Cardiac septum (tissue), 1 donor: Measurements from ENCODE around the gene CD79A. TPM values are rescaled to one million over a fixed set of nuclear protein-coding genes. Genes with fewer than 3 reads are reported as not detected.
"Not testable (repeated sequence)": the region's sequence is repeated elsewhere in the genome, so short reads cannot be mapped to it uniquely, and the experiment has no call there.

Experiments used
- DNase-seq: peaks from one replicate; pipeline ENCODE4 v3.0.0-alpha.2; 2020; ENCODE audit warnings: low spot score
- intact Hi-C: fragments of 100-400 bp; cut with DNase I; formaldehyde crosslinking; loops from one replicate; pipeline ENCODE4 v1.14.0; 2022
- total RNA-seq: library from RNA; stranded (reverse); fragmentation: NEBNext Ultra II Directional; extraction: Animal tissue kit (Norgen Biotek cat#: 25700); gene quantifications from one replicate; pipeline ENCODE4 v1.2.1, GENCODE V29; 2021
- donor health status: DM: no; HTN: no; CAD: no.

Gene CD79A
- total RNA-seq, 1 donor from 2014 or later = not detected

DNA sequence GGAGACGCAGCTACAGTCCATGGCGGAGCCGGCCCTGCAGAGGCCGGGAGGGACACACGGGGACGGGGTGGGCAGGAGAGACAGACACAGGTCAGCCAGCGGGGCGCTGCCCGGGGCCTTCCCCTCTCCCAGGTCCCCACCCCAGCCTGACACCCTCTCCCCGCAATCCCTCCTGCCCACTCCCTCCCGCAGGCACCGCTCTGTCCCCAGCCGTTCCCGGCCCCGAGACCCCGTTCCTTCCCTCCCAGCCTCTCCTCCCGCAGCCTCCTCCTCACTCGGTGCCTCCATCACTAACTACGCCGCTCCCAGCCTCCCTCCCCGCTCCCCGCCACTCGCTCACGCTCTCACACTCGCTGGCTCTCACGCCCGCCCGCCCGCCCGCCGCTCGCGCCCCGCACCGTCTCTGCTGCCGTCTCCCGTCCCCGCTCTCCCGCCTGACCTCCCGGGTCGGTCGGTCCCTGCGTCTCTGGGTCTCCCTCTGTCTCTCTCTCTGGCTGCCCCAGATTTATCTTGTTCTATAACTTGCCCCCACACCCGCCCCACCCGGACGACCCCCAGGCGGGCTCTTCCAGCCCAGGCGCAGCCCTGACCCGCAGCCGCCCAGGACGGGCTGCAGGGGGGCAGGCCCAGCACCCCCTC, 35.9 kb downstream of the CD79A start:
- DNase-seq = no peak
- intact Hi-C loops = no loop called here

DNA sequence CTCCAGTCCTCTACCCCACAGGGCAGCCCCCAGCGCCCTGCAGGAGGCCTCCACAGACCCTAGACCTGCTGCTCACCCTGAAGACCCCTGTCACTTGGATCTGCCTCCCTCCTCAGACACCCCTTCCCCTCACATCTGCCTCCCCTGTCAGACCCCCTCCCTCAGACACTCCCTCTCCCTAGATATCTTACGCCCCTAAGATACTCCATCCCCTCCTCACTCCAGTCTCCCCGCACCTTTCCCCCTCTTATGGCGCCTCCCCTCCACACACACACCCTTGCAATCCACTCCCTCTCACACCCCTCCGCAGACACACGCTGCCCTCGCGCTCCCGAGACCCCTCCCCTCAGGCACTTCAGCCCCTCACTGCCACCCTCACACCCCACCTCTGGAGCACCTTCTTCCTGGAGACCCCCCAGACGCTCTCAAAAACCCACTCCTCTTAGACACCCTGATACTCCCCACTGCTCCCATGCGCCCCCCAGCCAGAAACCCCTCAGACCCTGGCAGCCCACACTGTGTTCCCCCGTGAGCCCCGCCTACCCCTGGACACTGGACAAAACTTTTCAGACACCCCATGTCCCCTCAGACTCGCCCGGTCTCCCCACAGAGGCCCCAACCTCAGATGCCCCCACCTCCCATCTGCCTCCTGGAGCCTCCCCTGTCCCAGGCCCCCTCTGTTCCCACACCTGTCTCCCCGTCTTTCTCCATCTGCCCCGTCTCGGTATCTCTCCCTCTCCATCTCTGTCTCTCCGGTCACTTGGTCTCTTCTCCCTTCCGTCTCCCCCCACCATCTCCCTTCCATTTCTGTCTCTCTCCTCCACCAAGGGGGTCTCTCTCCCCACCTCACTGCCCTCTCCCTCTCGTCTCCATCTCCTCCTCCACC, 36.7 kb downstream of the CD79A start:
- intact Hi-C loops = no loop called here
- no peak for DNase-seq

DNA sequence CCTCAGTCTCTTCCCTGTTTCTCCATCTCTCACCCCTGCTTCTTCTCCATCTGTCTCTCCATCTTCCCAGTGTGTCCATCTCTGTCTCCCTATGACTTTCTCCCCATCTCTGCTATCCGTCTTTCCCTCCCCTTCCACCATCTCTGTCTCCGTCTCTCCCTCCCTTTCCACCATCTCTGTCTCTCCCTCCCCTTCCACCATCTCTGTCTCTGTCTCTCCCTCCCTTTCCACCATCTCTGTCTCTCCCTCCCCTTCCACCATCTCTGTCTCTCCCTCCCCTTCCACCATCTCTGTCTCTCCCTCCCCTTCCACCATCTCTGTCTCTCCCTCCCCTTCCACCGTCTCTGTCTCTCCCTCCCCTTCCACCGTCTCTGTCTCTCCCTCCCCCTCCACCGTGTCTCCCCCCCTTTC, 37.4 kb downstream of the CD79A start:
- DNase-seq, intact Hi-C loops: not testable (repeated sequence)

DNA sequence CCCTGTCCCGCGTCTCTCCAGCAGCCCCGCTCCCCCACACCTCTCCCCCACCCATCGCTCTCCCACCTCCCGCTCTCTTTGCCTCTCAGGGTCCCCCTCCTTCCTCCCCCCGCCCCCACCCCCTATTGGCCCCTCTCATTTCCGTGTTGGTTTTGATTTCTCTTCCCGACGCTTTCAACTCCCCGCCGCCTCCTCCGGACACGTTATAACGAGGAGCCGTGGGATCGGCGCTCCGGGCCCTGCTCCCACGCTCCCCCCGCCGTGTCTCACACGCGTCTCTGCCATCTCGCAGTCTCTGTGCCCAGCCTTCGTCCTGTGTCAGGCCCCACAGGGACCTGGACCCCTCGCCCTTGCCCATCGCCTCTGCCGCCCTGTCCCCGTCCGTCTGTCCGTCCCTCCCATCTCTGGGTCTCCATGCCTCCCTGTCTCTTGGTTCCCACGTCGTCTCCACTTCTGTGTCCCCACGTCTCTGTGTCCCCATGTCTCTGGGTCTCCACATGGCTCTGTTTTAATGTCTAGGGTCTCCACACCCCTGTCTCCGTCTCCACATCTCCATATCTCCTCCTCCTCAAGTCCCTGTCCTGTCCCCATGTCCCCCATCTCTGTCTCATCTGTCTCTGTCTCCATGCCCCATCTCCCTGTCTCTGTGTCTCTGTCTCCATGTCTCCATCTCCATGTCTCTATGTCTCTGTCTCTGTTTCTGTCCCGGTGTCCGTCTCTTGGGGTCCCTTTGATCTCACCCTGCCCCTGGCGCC, 38.1 kb downstream of the CD79A start:
- no peak for DNase-seq
- intact Hi-C loops = no loop called here

DNA sequence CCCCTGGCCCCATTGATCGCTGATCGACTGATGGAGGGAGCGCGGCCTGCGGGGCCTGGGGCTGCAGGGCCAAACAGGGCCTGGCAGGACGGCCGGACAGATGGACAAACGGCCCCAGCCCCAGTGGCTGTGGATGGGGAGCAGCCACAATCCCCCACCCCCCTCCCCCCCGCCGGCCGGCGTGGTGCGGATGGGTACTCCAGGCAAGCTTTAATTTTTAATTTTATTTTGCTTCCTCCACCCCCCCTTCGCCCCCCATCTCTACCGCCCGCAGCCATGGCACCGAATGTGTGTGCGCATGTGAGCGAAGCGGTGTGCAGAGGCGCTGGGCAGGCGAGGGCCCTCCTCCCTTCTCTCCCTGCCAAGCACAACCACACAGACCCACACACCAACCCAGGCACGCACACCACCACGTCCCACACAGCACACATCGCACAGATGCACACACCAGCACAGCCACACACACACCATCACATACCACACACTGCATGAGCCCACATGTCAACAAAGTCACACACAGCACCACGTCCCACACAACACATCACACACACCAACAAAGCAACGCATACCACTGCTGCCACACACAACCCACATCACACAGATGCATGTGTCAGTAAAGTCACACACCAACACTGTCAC, 38.8 kb downstream of the CD79A start:
- intact Hi-C loops = no loop called here
- no peak for DNase-seq

DNA sequence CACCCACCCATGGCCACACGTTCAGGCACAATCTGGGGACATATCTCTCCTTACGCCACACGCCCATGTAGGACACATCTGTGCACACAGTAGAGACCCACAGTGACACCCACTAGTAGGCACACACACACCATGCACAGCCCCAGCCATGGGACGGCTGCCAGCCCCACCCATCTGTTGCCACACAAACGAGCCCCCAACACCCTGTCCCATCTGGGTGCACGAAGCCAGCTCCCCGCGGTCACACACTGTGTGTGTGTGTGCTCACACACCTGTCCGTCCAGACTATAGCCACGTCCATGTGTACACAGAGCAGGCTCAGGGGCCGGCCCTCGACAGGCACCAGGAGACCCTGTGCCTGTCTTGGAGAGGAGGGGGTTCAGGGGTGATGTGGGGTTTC, 40.6 kb downstream of the CD79A start:
- no peak for DNase-seq
- intact Hi-C loops = no loop called here

DNA sequence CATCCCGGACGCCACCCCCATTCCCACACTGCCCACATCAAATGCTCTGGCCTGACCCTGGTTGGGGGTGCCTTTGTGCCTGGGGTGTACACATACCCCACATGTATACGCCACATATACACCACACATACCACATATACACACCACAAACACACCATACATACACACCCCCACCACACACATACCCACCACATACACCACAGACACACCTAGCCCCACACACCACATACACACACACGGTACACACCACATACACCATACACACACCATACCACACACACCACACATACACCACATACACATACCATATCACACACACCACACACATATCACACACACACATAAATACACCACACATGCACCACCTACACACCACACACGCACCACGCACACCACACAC, 41.0 kb downstream of the CD79A start:
- DNase-seq = no peak
- intact Hi-C loops = no loop called here

DNA sequence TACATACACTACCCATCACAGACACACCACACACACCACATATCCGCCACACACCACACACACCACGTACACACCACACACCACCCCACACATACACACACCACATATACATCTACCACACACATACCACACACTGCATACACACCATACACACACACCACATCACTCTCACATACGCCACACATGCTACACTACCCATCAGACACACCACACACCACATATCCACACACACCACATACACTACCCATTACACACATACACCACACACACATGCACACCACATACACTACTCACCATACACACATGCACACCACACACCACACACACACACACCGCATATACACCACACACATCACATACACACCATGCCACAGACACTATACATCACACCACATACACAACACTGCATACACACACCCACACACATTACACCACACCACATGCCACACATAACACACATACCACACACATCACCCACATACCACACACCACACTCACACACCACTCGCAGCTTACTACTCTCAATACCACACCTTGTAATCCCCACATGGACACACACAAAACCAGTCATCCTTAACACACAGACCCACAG, 41.7 kb downstream of the CD79A start:
- intact Hi-C loops = no loop called here
- DNase-seq = no peak

DNA sequence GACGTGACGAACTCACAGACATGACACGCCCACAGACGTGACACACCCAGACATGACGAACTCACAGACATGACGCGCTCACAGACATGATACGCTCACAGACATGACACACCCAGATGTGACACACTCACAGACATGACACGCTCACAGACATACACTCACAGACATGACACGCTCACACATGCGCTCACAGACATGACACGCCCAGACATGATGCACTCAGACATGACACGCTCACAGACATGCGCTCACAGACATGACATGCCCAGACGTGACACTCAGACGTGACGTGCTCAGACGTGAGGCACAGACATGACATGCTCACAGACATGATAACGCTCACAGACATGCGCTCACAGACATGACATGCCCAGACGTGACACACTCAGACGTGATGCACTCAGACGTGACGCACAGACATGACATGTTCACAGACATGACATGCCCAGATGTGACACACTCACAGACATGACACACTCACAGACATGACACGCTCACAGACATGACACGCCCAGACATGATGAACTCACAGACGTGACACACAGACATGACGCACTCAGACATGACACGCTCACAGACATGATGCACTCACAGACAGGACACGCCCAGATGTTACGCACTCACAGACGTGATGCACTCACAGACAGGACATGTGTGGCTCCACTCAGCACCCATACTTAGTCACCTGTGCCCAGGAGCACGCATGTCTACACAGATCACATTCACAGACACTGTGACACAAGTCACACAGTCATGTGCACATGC, 43.1 kb downstream of the CD79A start:
- intact Hi-C loops = no loop called here

DNA sequence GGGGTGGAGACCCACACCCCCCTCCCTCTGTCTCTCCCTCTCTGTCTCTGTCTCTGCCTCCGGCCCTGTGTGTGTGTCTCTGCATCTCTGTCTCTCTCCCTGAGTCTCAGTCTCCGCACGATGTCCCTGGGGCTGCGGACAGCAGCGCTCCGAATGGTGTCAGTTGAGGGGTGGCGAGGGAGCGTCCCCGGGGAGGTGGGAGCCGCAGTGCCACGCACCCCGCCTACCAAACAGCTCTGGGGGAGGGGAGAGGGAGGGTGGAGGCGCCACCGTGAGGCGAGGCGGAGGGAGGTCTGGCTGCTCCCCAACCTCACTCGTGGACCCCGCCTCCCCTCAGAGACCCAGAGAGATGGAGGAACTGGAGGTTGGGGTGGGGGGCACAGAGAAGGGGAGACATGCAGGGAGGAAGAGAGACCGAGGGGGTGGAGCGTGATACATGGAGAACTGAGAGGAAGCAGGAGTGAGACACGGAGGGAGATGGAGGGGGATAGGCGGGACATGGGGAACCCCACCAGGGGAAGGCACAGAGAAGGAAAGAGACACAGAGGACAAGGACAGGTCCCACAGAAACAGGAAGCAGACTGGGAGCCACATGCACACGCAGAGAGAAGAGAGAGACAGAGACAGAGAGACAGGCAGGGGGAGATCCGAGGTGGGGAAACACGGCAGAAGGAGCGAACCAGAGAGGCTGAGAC, 44.0 kb downstream of the CD79A start:
- no peak for DNase-seq
- intact Hi-C loops = no loop called here

More for the DNA sequence above, 43.1 kb downstream of the CD79A start:
- DNase-seq = no peak

DNA sequence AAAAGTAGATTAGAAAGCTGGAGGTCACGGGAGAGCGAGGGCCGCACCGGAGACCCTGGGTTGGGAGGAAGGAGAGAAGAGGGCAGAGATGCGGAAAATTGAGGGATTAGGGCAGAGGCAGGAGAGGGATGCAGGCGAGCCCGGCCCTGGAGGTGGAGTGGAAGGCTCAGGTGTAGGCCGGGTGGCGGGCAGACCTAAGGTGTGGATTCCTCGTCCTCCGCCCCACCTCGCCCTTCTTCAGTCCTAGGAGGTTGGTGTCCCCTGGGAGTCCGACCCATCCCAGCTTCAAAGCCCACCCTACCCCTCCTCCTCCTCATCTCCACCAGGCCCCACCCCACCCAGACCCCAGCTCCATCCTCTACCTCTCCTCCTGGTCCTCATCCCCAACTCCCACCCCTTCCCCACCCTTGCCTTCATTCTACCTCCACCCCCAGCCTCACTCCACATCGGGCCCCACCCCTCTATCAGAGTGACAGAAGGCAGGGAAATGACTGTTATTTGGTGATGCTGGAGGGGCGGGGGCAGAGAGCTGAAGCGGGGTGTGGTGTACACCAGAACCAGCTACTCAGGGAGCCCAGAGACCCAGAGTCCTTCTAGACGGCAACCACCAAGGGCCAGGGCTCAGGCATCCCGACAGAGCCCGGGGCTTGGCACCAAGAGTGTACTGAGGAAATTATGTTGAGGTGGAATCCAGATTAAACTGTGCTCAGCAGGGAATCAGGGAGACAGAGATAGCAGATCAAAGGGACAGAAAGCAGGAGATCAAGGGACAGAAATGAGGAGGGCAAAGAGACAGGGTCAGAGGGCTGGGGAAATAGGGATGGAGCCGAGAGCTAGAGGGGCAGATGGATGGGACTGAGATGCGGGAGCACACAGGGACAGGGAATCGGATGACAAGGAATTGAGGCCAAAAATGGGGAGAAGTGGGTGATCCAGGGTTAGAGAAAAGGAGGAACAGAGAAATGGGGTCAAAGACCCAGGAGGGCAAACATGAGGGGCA, 44.8 kb downstream of the CD79A start:
- intact Hi-C loops = no loop called here
- DNase-seq = no peak

DNA sequence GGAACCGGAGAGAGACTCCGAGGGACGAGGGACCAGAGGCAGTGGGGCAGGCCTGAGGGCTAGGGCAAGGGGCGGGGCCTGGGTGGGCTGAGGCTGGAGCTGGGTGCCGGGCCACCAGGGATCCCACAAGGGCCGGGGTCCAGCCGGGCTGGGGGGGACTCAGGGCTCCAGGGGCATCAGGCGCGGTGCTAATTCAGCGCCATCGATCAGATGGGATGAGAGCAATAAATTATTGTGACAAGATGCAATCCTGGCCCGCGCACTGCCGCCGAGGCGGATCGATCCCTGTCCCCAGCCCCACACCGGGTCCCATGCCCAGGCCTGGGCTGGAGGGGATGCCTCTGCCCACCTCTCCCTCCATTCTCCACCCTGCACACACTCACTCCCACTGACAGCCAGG, 45.5 kb downstream of the CD79A start:
- intact Hi-C loops = no loop called here
- no peak for DNase-seq

DNA sequence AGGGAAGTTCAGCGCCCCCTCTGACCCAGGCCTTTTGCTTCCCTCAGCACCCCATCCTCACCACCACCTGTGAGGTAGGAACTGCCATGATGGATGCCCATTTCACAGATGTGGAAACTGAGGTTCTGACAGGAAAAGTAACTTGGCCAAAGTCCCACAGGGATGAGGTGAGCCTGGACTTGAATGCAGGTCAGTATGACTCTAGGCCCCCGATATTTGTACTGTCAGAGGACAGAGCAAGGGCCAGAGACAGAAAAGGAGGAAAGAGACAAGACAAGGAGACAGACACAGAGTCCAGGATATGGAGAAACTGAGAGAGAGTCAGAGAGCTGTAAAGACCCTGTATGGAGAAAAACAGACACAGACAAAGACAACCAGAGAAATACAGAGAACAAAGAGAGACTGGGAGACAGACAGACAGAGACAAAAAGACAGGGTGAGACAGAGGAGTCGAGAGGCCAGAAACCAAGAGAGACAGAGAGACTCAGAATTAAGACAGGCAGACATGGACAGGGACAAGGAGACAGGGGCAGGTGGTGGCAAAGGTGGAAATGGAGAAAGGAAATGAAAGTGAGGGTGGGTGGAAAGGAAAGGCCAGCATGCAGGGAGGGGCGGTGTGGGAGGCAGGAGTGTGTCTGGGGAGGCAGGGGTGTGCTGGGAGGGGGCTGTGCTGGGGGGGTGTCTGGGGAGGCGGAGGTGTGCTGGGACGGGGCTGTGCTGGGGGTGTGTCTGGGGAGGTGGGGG, 46.1 kb downstream of the CD79A start:
- intact Hi-C loops = no loop called here
- DNase-seq = no peak

DNA sequence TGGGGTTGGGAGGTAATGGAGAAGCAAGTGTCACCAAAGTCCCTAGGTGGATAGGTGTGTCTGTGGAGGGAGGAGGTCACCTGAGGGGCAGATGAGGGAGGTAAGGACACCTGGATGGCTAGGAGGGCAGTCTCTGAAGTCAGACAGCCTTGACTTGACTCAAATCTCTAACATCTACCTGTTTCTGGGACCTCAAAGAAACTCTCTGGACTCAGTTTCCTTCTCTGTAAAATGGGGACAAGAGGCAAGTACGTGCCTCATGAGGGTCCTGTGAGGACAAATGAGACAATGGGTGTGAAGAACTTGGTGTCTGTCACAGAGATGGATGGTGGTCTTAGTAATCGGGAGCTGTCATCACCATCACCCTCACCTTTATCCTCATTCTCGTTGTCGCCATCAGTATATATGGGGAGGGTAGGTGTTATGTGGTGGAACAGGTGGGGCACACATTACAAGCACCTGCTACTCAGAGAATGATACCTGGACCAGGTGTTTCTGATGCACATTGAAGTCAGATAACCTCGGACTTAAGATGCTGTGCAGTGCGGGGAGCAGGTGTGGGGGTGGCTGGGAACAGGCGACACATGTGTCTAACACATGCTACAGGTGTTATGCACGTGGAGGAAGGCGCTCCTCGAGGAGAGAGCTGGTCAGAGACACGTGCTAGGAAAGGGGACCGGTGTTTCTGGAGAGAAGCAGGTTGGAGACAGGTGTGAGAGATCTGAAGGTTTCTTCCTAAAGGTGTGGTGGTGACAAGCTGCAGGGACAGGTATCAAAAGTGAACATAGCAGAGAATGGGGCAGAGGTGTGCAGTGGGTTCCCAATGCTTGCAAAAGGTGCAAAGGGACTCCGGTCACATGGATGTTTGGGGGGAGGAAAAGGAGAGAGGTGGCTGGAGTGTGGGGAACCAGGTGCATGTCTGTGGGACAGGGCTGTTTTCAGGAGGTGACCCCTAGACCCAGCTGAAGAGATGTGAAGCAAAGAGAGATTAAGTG, 47.4 kb downstream of the CD79A start:
- DNase-seq = no peak
- intact Hi-C loops = no loop called here
